CD4-positive, alpha-beta T cell treated with Interleukin-1 beta for 1 hour (primary cell): ENCODE measurements around the gene CHST11.
"Not testable (repeated sequence)": the region's sequence is repeated elsewhere in the genome, so short reads cannot be mapped to it uniquely, and the experiment has no call there.

Experiments
- DNase-seq, 2 donors: peaks; one replicate each; pipeline ENCODE4 v3.0.0-alpha.2; 2020 to 2022

The CHST11 gene

DNA sequence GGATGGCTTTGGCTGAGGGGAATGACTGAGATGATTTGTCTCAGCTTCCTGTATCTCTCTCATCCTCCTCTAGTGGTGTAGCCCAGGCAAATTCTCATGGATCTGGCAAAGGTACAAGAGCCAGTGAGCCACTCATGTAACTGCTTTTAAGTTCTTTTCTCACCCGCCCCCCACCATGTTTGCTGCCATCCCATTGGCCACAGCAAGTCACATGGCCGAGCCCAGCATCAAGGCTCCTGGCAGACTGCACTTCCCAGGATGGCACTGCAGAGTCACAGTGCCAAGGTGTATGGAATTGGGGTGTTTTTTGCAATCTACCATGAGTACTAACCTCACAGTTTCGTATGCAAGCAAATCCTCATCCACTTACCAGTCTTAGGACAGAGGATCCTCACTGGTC, 50.9 kb downstream of the CHST11 start:
- no peak for DNase-seq

DNA sequence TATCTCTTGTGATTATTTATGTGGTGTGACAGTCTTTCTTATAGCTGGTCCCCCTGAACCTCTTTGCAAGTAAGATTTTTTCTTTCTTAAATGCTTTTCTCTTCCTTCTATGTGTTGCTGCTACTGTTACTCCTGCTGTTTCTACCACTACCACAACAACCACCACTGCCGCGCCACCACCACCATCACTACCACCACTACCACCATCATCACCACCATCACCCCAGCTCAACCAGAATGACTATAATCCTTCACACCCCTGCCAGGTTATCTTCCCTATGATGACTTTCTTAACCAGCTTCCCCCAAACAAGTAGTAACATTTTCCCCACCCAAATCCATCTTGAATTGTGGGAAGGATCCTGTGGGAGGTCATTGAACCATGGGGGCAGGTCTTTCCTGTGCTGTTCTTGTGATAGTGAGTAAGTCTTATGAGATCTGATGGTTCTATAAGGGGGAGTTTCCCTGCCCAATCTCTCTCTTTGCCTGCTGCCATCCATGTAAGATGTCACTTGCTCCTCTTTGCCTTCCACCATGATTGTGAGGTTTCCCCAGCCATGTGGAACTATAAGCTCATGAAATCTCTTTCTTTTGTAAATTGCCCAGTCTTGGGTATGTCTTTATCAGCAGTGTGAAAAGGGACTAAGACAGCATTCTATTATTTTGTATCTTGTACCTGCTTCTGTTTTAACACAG, 52.2 kb downstream of the CHST11 start:
- no peak for DNase-seq

DNA sequence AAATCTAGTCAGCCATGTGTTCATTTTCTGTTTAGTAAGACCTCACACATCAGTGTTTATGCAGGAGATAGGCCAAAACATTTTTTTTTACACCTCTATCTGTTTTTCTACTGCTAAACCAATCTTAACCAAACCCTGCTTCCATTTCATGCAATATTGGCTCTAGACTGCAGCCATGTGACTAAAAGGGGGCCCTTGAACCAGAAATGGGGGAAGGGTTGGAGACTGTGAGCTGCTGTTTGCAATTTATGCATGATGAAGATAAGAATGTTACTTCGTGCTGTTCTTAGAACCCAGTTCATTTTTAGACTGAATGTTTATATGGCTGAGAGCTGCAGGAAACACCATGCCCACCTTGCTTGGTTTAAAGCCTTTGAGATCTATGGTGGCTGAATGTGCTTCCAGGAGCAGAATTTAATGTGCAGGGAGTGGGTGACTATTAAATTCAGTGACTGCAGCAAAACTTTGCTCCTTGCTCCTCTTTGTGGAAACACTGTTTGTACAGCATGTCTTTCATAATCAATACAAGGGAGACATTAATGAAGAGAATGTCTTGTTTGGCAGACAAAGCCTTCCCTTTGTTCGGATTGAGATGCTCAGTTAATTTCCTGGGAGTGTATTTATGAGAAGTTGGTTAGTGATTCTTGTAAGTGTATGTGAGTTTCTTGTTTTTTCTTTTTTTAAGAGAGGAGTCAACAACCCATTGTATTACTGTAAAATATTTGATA, 53.6 kb downstream of the CHST11 start:
- no peak for DNase-seq

DNA sequence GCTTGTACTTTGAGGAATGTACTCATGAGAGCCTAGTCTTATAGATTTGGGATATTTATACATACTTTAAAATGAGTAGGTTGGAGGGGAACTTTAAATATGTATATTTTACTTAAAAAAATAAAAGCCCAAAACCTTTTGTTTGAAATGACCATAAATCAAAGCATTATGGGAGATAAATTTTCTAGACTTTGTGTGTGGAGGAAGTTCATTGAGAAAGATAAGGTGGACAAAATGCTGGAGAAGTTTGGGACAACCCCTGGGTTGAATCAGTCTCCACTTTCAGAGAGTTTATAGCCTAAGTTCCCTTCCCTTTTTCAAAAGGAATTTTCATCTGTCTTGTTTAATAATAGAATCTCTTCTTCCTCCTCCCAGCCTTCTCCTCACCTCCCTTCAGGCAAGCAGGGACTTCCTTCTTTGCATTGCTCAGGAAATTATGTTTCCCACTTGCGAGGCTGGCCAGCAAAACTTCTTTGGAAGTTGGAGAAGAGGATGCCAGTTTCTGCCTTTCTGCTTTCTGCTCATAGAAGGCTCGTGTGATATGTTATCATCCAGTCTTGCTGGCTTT, 54.2 kb downstream of the CHST11 start:
- DNase-seq = no peak

DNA sequence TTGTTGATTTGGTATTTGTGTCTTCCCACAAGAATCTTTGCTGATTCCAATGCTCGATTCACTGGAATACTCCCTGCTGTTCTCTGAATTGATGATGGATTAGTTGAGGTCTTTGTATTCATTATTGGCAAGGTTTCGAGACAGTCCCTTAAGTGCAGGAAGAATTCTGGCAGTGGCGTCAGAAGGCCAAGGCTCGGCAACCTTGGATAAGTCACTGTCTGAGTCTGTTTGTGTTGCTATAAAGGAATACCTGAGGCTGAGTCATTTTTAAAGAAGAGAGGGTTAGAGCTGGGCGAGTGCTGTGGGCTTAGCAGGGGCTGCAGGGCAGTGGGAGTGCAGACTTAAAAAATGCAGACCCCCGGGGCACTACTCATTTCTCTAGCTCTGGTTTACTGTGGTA, 56.9 kb downstream of the CHST11 start:
- DNase-seq = no peak

DNA sequence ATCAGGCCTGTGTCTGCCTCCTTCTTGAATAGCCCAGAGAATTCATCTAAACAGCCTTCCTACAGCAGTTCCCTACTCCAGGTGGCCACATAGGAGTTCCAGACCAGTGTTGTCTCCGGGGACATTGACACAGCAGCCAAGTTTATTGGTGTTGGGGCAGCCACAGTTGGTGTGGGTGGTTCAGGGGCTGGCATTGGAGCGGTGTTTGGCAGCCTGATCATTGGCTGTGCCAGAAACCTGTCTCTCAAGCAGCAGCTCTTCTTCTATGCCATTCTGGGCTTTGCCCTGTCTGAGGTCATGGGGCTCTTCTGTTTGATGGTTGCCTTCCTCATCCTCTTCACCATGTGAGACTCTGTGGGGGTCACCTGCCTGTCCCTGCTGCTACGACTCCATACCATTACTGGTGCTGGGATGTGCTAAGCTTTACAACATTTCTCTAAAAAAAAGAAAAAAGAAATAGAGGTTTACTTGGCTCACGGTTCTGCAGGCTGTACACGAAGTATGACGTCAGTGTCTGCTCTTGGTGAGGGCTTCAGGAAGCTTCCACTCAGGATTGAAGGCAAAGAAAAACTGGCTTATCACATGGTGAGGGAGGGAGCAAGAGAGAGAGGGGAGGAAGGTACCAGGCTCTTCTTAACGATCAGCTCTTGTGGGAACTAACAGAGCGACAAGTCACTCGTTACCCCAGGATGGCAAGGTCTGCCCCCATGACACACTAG, 57.5 kb downstream of the CHST11 start:
- DNase-seq = no peak

DNA sequence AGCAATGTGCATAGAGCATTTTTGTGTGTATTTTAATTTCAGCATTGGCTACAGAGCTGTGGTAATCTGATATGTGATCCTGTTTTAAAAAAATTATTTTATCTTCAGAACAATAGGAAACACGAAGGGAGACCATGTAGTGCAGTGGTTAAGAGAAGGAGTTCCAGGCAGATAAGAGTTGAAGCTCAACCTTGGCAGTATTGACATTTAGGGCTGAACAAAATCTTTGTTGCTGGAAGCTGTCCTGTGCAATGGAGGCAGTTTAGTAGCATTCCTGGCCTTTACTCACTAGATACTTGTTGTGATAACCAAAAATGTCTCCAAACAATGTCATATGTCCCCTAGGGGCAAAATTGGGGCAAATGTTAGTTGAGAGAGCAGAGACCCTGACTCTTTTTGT, 59.2 kb downstream of the CHST11 start:
- no peak for DNase-seq

DNA sequence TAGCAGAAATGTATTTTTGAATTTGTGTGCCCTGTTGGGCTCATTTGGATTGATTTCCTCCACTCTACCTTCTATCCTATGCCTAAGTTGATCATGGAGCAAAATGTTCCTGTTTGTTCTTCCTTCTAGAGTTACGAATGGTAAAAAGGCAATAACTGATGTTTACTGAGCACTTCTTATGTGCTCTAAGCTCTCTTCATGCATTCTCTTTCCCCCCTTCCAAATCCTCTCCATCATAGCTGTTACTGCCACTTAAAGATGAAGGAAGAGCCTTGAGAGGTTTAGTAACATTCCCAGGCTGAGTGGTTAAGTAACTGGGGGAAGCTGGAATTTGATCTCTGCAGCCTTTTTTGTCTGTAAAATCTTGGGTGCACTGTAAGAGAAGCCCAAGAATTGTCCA, 60.1 kb downstream of the CHST11 start:
- DNase-seq = no peak

DNA sequence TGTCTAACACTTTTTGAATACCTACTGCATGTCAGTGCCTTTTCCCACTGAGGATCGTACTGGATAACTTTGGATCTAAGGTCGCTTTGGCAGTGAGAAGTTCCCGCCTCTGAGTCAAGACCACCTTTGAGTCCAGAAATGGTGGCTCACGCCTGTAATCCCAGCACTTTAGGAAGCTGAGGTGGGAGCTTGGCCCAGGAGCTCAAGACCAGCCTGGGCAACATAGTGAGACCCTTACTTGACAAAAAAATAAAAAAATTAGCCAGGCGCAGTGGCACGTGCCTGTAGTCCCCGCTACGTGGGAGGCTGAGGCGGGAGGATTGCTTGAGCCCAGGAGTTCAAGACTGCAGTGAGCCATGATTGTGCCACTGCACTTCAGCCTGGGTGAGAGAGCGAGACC, 61.1 kb downstream of the CHST11 start:
- DNase-seq = no peak

DNA sequence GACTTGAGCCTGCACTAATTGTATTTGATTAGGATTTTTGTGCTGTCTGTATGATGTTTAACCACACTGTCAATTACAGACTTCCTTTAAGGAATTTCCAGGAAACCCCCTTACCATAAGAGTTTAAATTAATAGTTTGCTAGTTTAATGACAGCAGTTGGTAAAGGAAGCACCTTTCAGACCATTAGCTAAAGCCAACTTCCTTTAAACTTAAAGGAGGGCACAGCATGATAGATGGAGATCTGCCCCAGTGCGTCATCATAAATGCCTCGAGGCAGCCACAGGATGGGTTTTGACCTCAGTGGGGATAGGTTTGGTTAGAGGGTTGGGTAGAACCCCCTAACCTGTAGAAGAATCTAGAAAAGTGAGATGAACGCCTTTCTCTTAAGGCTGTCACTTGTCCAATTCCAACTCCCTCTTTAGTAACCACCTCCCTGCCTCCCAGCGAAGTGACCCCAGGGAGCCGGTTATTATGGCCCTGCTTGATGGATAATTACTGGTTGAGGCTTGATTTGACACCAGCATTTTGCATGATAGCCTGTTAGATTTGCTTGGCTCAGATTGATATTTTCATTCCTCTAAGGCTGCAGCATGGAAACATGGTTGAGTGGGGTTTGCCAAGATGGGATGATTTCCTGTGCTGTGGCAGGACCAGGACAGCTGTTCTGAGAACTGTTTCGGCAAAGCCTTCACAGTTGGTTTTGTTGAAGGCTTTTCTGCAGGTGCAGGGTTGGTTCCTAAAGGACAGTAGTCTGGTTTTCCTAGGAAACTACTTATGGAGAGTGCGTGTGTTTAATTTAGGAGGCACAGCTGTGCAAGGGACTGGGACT, 62.7 kb downstream of the CHST11 start:
- peak; percentile 33 to 52 for DNase-seq

DNA sequence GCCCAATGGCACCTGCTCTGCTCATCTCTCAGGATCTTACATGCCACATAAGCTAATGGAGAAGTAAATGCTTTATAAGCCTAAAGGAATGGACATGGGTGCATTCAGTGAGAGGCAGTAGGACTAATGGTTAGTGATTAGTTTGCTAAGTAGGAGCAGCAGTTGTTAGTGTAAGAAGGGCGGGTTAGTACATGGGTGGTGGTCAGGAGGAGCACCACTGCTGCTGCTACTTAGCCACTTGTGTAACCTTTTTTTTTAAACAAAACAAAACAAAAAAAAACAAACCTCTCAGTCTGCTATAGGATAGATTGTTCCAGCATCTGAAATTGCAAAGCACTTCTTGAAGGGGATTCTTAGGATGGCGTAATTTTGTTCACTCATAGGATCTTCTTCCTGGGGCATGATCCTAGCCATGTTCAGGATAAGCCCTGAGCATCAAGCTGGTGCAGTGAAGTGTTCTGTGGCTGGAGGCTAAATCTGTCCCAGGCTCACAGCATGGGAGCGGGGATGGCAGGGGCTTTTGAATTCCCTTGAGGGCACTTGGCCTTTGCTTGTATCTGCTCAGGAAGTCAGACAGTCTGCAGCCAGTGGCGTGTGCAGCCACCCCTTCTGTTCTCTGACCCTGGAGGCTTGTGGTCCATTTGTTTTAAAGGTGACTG, 63.6 kb downstream of the CHST11 start:
- peak in 1 of 2 donors; percentile 30 for DNase-seq

DNA sequence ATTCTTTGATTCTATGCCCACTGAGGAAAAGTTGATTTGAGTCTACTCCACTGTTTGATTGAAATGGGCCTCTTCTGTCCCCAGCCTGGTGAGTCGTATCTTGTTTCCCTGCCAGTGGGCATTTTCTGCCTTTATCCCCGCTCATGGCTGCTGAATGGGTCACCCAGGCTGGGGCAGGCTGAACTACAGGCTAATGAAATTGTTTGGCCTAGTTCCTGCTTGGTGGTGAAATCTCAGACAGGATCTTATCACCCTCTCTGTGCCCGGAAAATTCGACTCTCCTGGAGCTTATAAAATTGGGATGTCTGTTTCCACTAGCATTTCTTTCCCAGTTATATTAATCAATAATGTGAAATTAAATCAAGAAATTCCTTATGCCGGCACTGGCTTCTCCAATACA, 65.0 kb downstream of the CHST11 start:
- no peak for DNase-seq

DNA sequence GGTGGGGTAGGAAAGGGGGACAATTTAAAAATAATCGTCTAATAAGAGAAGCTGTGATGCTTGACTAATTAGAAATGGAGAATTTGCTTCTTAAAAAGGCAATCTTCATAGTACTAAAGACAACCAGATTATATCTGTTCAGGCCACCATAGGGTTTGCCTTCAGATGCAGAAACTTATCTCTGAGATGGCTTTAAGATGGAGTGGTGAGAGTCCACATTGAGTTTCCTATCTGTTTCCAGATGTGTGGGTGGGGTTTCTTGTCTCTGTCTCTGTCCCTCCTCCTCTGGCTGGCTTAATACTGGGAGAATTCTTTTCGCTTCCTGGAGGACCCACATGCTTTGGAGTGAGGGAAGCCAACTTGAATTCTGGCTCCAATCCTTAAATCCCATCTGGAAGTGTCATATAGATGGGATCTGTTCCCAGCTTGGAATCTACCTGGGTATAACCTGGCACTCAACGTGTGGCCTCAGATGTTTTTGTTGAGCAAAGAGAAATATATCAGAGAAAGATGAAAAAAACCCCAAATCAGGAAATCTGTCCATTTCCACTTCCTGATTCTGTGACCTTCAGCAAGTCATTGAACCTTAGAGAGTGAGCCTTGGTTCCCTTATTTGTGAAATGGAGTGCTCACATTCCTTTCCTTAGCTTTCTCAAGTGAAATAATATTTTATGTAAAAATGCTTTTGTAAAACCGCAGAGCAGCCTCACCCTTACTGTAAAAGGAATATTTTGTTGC, 66.4 kb downstream of the CHST11 start:
- no peak for DNase-seq

DNA sequence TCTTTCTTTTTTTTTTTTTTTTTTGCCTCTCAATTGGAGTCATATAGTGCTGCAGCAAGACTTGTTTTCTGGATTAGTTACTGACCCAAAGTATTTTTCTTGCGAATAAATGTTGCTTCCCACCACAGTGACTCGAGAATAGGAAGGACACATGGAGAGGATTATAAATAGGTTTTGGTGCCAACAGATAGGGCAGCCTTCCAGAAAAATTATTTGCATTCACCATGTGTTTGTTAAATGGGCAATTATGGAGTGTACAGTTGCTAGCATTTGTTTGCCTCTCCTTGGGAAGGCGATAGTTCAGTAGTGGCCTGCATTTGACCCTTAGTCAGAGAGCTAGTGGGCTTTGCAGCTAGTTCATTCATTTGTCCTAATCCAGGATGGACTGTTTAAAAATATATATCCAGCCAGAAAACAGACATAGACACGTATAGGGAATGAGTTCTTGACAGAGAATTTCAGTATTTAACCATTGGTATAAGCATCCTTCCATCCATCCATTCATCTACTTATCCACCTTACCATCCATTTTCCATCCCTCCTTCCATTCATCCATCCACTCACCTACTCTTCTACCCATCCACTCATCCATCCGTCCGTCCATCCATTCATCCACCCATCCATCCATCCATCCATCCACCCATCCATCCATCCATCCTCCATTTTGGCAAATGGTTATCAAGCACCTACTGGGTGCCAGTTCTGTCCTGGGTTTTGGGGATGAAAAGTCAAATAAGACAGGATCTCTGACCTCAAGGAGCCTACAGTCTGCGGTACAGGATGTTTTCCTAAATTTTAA, 67.5 kb downstream of the CHST11 start:
- no peak for DNase-seq

DNA sequence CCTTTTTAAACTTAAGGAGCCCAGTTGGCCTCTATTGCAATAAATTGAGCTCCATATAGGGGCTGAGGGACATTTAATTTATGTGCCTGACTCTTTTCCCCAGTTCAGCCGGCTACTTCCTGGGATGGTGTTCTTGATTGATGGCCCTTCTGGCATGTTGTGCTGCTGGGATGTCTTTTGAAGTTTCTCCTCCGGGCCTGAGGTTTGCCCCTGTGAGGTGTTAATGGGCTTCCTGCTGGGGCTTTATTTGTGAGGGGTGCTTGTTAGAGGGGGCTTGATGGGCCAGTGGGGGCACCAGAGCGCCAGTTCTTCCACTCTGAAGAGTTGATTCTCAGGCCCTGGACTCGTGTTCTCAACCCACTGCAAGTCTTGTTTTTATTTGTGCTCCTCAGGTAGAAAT, 69.6 kb downstream of the CHST11 start:
- no peak for DNase-seq

DNA sequence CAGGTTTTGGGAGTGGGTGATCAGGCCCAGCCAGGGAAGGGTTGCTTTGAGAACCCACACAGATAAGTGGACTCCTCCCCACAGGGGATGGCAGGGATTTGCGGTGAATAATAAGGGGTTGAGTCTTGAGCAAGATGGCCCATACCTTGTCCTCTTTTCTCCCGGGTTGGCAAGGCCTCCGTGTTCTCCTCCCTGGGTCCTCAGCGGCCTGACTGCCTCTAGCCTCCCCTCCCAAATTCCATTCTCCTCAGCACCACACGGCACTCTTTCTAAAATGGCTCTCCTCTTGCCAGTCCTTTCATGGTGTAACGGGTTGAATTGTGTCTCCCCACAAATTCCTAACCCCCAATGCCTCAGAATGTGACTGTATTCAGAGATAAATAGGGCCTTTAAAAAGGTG, 70.0 kb downstream of the CHST11 start:
- no peak for DNase-seq

DNA sequence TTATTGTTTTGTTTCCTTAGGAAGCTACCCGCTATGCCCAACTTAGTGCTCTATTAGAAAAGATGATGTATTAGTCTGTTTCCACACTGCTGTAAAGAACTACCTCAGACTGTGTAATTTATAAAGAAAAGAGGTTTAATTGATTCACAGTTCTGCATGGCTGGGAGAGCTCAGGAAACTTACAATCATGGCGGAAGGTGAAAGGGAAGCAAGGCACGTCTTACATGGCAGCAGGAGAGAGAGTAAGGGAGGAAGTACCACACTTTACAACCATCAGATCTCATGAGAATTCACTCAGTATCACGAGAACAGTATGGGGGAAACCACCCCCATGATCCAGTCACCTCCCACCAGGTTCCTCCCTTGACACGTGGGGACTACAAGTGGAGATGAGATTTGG, 70.9 kb downstream of the CHST11 start:
- not testable (repeated sequence) for DNase-seq

DNA sequence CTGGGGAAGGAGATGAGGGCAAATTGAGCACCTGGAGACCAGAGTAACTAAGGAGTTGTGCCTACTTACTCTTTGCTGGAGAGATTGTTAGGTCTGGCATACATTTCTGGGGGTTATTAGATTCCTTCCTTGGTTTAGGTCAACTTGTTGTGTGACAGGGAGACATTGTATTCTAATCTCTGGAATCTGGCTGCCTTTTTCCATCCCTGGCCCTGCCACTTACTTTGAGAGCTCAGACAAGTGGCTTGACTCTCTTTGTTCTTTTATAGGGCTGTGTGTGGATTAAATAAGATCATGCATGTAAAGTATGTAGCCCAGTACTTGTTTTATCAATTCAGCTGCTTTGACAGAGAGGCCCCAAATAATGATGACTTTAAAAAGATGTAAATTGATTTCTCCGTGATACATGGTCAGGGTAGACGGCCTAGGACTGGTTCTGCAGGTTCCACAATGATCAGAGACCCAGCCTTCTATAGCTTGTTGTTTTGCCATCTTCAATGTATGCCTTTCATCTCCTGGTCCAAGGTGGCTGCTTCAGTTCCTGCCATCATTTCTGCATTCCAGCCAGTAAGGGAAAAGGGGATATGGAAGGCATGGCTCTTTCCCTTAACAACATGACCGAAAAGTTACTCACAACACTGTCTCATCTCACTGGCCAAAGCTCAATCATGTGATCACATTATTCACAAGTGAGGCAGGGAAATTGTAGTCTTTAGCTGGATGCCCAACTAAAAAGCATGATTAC, 72.6 kb downstream of the CHST11 start:
- no peak for DNase-seq

DNA sequence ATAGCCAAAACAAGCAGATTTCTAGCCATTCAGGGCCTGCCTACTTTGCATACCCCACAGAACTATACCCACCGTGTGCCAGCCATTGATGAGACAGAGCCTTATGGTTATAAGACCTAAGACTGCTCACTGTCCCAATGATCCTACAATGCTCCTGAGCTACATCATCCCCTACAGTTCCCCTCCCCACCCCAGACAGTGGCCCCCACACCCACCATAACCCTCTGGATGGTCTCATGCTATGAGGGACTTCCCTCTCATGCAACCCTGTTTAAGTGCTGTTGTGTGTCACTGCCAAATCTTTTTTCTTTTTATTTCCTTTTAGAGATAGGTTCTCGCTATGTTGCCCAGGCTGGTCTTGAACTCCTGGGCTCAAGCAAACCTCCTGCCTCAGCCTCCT, 75.9 kb downstream of the CHST11 start:
- DNase-seq = no peak

DNA sequence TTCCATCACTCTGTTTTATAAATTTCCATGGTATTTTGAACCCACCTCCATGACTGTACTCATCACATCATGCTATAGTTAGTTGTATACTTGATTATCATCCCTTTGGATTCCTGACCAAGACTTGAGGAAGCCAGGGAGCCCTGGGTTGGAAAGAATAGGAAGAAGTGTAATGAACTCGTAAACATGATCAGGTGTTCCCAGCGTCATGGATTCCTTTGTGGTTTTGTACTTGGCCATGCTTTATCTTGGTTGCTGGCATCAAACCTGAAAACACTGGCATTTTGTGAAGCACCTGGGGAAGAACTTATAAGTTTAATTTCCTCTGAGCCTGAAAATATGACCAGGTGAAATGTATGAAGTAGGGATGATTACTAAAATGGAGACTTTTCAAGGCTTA, 76.4 kb downstream of the CHST11 start:
- no peak for DNase-seq
